Measurements from ENCODE around the gene POFUT2. TPM values are rescaled to one million over a fixed set of nuclear protein-coding genes. Genes with fewer than 3 reads are reported as not detected.

The POFUT2 gene
- total RNA-seq, 2 donors from 2014 or later = 49.0 to 73.3 TPM

DNA sequence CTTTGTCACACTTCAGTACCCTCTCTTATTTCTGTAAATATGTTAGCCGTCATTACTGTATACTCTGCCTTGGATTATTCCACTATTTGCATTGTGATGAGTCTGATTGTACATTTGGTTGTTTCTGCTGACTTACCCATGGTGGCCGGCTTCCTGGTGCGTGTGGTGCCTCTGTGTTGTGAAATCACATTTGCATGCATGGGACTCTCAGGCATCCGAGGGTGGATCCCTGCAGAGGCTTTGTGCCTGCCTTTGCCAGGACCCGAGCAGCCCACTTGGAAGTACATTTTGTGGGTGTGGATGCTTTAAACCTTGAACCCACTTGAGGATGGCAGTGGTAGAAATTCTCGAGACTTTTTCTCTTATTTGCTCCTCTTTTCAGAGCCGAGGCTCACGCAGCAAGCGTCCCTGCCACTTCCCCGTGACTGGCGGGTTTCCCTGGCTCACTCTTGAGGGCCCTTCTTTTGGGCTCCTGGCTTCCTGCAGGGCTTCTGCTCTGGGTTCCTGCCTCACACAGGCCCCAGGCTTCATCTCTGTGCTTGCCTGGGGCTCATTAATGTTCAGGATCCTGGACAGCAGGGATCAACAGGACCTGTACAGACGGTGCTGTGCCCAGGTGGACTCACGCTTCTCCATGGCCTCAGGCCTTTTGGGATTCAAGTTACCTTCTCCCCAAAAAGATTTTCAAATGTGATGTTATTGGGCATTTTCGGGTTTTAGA, 36.6 kb downstream of the POFUT2 start:
- no peak overlapping the region for H3K9ac ChIP-seq (ENCODE audit: extremely low read depth, low read length, poor library complexity, severe bottlenecking)
- Mint-ChIP-seq H3K27me3 (ENCODE audit: insufficient read depth) (no peaks in the 10 kb centered on the region), H3K9me3 (peaks cover 13% of the 10 kb centered on the region), H3K36me3 (ENCODE audit: low read depth) (no peaks in the 10 kb centered on the region), H3K4me3 (no peak overlapping the region), H3K27ac (no peak overlapping the region), H3K4me1 (peaks cover 5% of the 10 kb centered on the region)
- no peak for DNase-seq
- H3K27me3 ChIP-seq (ENCODE audit: control insufficient read depth, insufficient read depth, low read length, poor library complexity, severe bottlenecking) = no peaks in the 10 kb centered on the region
- 84 to 91% methylated on average over 12 to 14 of the region's 14 CpGs for WGBS, 2 experiments (ENCODE audit: insufficient coverage in 1 of 2, insufficient read length in 1 of 2)
- no peak overlapping the region for H3K27ac ChIP-seq (ENCODE audit: low read depth, low read length)
- H3K36me3 ChIP-seq (ENCODE audit: control insufficient read depth, insufficient read depth, low read length) = no peaks in the 10 kb centered on the region
- no peaks in the 10 kb centered on the region for H3K4me1 ChIP-seq (ENCODE audit: control insufficient read depth, insufficient read depth, low read length)
- no peaks in the 10 kb centered on the region for H3K9me3 ChIP-seq (ENCODE audit: control insufficient read depth, low read length)
- H3K4me3 ChIP-seq (ENCODE audit: low read length) = no peak overlapping the region
- TF ChIP-seq, protein P1, sequence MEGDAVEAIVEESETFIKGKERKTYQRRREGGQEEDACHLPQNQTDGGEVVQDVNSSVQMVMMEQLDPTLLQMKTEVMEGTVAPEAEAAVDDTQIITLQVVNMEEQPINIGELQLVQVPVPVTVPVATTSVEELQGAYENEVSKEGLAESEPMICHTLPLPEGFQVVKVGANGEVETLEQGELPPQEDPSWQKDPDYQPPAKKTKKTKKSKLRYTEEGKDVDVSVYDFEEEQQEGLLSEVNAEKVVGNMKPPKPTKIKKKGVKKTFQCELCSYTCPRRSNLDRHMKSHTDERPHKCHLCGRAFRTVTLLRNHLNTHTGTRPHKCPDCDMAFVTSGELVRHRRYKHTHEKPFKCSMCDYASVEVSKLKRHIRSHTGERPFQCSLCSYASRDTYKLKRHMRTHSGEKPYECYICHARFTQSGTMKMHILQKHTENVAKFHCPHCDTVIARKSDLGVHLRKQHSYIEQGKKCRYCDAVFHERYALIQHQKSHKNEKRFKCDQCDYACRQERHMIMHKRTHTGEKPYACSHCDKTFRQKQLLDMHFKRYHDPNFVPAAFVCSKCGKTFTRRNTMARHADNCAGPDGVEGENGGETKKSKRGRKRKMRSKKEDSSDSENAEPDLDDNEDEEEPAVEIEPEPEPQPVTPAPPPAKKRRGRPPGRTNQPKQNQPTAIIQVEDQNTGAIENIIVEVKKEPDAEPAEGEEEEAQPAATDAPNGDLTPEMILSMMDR (conservative IDR thresholded peaks at IDR 0.05) = no peak

GRCh38 chr21:45250272-45250671, 37.4 kb downstream of the POFUT2 start:
- WGBS, 2 experiments (ENCODE audit: insufficient coverage in 1 of 2, insufficient read length in 1 of 2) = 94 to 100% methylated on average over 2 to 3 of the region's 3 CpGs
- Mint-ChIP-seq H3K27me3 (ENCODE audit: insufficient read depth) (no peaks in the 10 kb centered on the region), H3K9me3 (peaks cover 13% of the 10 kb centered on the region), H3K4me1 (peaks cover 5% of the 10 kb centered on the region), H3K27ac (no peak overlapping the region), H3K4me3 (no peak overlapping the region), H3K36me3 (ENCODE audit: low read depth) (no peaks in the 10 kb centered on the region)
- Histone ChIP-seq H3K9me3 (ENCODE audit: control insufficient read depth, low read length) (no peaks in the 10 kb centered on the region), H3K4me3 (ENCODE audit: low read length) (no peak overlapping the region), H3K27ac (ENCODE audit: low read depth, low read length) (no peak overlapping the region), H3K4me1 (ENCODE audit: control insufficient read depth, insufficient read depth, low read length) (no peaks in the 10 kb centered on the region), H3K9ac (ENCODE audit: extremely low read depth, low read length, poor library complexity, severe bottlenecking) (no peak overlapping the region), H3K27me3 (ENCODE audit: control insufficient read depth, insufficient read depth, low read length, poor library complexity, severe bottlenecking) (no peaks in the 10 kb centered on the region), H3K36me3 (ENCODE audit: control insufficient read depth, insufficient read depth, low read length) (no peaks in the 10 kb centered on the region)
- DNase-seq = no peak
- TF ChIP-seq, protein P1 (conservative IDR thresholded peaks at IDR 0.05) = no peak

DNA sequence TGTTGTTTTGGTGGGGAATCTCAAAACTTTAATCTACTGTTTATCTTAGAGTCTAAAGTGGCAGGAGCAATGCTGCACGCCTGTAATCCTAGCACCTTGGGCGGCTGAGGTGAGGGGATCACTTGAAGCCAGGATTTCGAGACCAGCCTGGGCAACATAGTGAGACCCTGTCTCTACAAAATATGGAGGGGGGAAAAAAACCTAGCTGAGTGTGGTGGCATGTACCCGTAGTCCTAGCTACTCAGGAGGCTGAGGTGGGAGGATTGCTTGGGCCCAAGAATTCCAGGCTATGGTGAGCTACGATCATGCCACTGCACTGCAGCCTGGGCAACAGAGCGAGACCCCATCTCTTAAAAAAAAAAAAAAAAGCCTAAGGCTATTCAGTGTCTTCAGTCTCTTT, 38.1 kb downstream of the POFUT2 start:
- WGBS, 2 experiments (ENCODE audit: insufficient coverage in 1 of 2, insufficient read length in 1 of 2) = 95 to 96% methylated on average over 4 to 6 of the region's 6 CpGs
- Mint-ChIP-seq H3K27ac (no peak overlapping the region), H3K4me3 (no peak overlapping the region)

More for the DNA sequence above, 38.1 kb downstream of the POFUT2 start:
- Histone ChIP-seq H3K27ac (ENCODE audit: low read depth, low read length) (no peak overlapping the region), H3K4me3 (ENCODE audit: low read length) (no peak overlapping the region), H3K4me1 (ENCODE audit: control insufficient read depth, insufficient read depth, low read length) (no peaks in the 10 kb centered on the region), H3K9ac (ENCODE audit: extremely low read depth, low read length, poor library complexity, severe bottlenecking) (no peak overlapping the region), H3K9me3 (ENCODE audit: control insufficient read depth, low read length) (no peaks in the 10 kb centered on the region), H3K36me3 (ENCODE audit: control insufficient read depth, insufficient read depth, low read length) (no peaks in the 10 kb centered on the region), H3K27me3 (ENCODE audit: control insufficient read depth, insufficient read depth, low read length, poor library complexity, severe bottlenecking) (no peaks in the 10 kb centered on the region)
- DNase-seq = no peak
- Mint-ChIP-seq H3K9me3 (peaks cover 13% of the 10 kb centered on the region), H3K27me3 (ENCODE audit: insufficient read depth) (no peaks in the 10 kb centered on the region), H3K36me3 (ENCODE audit: low read depth) (no peaks in the 10 kb centered on the region), H3K4me1 (peaks cover 5% of the 10 kb centered on the region)
- TF ChIP-seq, protein P1 (conservative IDR thresholded peaks at IDR 0.05) = no peak

Measured in endodermal cell (in vitro differentiated cells).